Epithelial cell of proximal tubule (primary cell): ENCODE data around the gene RNF112. TPM values are rescaled to one million over a fixed set of nuclear protein-coding genes. Genes with fewer than 3 reads are reported as not detected.
"Not testable (repeated sequence)": the region's sequence is repeated elsewhere in the genome, so short reads cannot be mapped to it uniquely, and the experiment has no call there.

Source experiments
- DNase-seq: peaks from one replicate; pipeline ENCODE4 v3.0.0-alpha.2; 2011; ENCODE audit warnings: low read depth
- H3K4me3 ChIP-seq: 2 replicates; pipeline ENCODE4 v1.5.1; 2011; ENCODE audit warnings: low read depth, mild to moderate bottlenecking, low read length
- CTCF ChIP-seq: conservative IDR thresholded peaks from 2 replicates; pipeline ENCODE4 v1.5.1; 2012; ENCODE audit warnings: low read depth, mild to moderate bottlenecking, low read length
- total RNA-seq: library from RNA; depleted of rRNA; stranded (reverse); fragments of >200 nt; gene quantifications from 2 replicates; pipeline ENCODE4 v1.2.3, GENCODE V29; 2015

The RNF112 gene
- total RNA-seq, 1 donor from 2014 or later = 0.06 TPM

DNA sequence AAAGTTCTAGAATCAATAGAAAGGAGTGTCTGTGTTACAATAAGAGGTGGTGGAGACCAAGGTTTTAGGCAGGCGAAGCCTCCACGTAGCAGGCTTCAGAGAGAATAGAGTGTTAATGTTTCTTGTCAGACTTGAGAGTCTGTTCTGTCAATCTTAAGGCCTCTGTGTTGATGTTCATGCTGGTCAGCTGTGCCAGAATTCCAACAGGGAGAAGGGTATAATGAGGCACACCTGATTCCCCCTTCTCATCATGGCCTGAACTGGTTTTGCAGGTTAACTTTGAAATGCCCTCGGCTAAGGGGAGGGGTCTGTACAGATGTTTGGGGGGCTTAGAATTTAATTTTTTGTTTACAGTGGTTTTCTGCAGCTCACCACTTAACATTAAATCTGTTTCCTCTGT, 46.0 kb downstream of the RNF112 start:
- H3K4me3 ChIP-seq = no peak overlapping the region
- no peak for TF ChIP-seq CTCF
- DNase-seq = no peak

GRCh38 chr17:19457830-19458271, 46.8 kb downstream of the RNF112 start:
- no peak for TF ChIP-seq CTCF
- DNase-seq = no peak

GRCh38 chr17:19458481-19458880, 47.4 kb downstream of the RNF112 start:
- DNase-seq, H3K4me3 ChIP-seq: not testable (repeated sequence)

More at GRCh38 chr17:19457830-19458271, 46.8 kb downstream of the RNF112 start:
- no peak overlapping the region for H3K4me3 ChIP-seq

- not testable (repeated sequence) for H3K4me3 ChIP-seq, DNase-seq
Measured at GRCh38 chr17:19459018-19459655, 48.1 kb downstream of the RNF112 start.

DNA sequence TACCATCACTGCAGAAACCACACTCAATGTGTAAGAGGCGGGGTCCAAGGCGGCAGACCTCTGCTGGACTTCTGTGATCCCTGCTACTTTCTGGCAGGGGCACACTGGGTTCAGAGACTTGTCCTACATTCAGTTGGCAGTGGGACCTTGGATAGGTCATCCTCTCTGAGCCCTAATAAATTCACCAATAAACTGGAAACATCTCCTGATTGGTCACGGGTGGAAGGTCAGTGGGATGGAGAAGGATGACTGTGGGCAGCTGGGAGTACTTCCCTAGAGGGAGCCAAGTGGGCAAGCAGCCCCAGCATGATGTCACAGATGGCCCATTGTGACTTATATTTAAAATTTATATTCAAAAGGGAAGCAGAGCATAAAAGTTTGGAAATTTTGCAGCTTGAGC, 49.7 kb downstream of the RNF112 start:
- no peak for DNase-seq

GRCh38 chr17:19461116-19461515, 50.1 kb downstream of the RNF112 start:
- TF ChIP-seq CTCF = no peak
- DNase-seq = no peak
- no peak overlapping the region for H3K4me3 ChIP-seq

More for the DNA sequence above, 49.7 kb downstream of the RNF112 start:
- no peak overlapping the region for H3K4me3 ChIP-seq
- TF ChIP-seq CTCF = no peak

DNA sequence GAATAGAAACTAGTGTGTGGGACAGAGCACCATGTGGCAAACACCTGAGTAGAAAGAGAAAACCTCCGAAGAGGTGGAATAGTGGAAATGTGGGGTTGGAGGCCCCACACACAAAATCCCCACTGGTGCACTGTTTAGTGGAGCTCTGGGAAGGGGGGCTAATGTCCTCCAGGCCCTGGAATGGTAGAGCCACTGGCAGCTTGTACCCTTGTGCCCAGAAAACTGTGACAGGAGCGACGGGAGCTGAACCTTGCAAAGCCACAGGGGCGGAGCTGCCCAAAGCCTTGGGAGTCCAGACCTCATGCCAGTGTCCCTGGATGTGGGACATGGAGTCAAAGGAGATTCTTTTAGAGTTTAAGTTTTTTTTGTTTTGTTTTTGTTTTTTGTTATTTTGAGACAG, 50.6 kb downstream of the RNF112 start:
- no peak for DNase-seq
- no peak overlapping the region for H3K4me3 ChIP-seq
- TF ChIP-seq CTCF = no peak

- not testable (repeated sequence) for DNase-seq, H3K4me3 ChIP-seq
Measured at GRCh38 chr17:19462456-19463035, 51.5 kb downstream of the RNF112 start.
